HG03432 (cell line): ENCODE measurements around the gene SHROOM2.

Source experiments
- ATAC-seq: cut with Tn5 transposase; IDR thresholded peaks from one replicate; pipeline ENCODE4 v1.9.1; 2021; ENCODE audit warnings: mild to moderate bottlenecking, moderate library complexity; ENCODE audit not compliant: unreplicated experiment

SHROOM2 gene

GRCh38 chrX:9888953-9889470 lies 102.8 kb downstream of the SHROOM2 start:
- ATAC-seq, result no peak

GRCh38 chrX:9890681-9891091 lies 104.5 kb downstream of the SHROOM2 start:
- no peak for ATAC-seq

- no peak for ATAC-seq
Observed at GRCh38 chrX:9895225-9895912, 109.1 kb downstream of the SHROOM2 start.

GRCh38 chrX:9897761-9898161 lies 111.5 kb downstream of the SHROOM2 start:
- no peak for ATAC-seq

GRCh38 chrX:9899640-9900111 lies 113.4 kb downstream of the SHROOM2 start:
- ATAC-seq, result no peak

- no peak for ATAC-seq
Observed at GRCh38 chrX:9902656-9903055, 116.4 kb downstream of the SHROOM2 start.

- no peak for ATAC-seq
Observed at GRCh38 chrX:9903146-9903545, 116.9 kb downstream of the SHROOM2 start.

GRCh38 chrX:9905288-9905687 lies 119.1 kb downstream of the SHROOM2 start:
- no peak for ATAC-seq

GRCh38 chrX:9905721-9906120 lies 119.5 kb downstream of the SHROOM2 start:
- no peak for ATAC-seq

GRCh38 chrX:9906919-9907318 lies 120.7 kb downstream of the SHROOM2 start:
- ATAC-seq, result no peak

- ATAC-seq, result no peak
Observed at GRCh38 chrX:9907645-9908387, 121.6 kb downstream of the SHROOM2 start.

- no peak for ATAC-seq
Observed at GRCh38 chrX:9909254-9909653, 123.0 kb downstream of the SHROOM2 start.

- no peak for ATAC-seq
Observed at GRCh38 chrX:9911487-9911886, 125.3 kb downstream of the SHROOM2 start.

GRCh38 chrX:9912351-9913145 lies 126.3 kb downstream of the SHROOM2 start:
- no peak for ATAC-seq

- ATAC-seq, result no peak
Observed at GRCh38 chrX:9913146-9913433, 126.9 kb downstream of the SHROOM2 start.

GRCh38 chrX:9917861-9918260 lies 131.6 kb downstream of the SHROOM2 start:
- ATAC-seq, result no peak

- no peak for ATAC-seq
Observed at GRCh38 chrX:9919632-9920172, 133.5 kb downstream of the SHROOM2 start.

GRCh38 chrX:9921407-9921806 lies 135.2 kb downstream of the SHROOM2 start:
- no peak for ATAC-seq

- ATAC-seq, result no peak
Observed at GRCh38 chrX:9923357-9923756, 137.1 kb downstream of the SHROOM2 start.

GRCh38 chrX:9926002-9926401 lies 139.8 kb downstream of the SHROOM2 start:
- no peak for ATAC-seq
